ENCODE measurements around the gene CMSS1. TPM values are rescaled to one million over a fixed set of nuclear protein-coding genes. Genes with fewer than 3 reads are reported as not detected.
"Not testable (repeated sequence)": the region's sequence is repeated elsewhere in the genome, so short reads cannot be mapped to it uniquely, and the experiment has no call there.

Gene CMSS1
- total RNA-seq, 1 donor from 2014 or later: 9.2 TPM

- no peak for TF ChIP-seq CTCF (IDR thresholded peaks at IDR 0.05)
- no peak overlapping the region for H3K4me3 ChIP-seq
- intact Hi-C loops (cut with DNase I): loop anchor here (5.0 kb wide), 1 partner anchor 205 kb away; no protein-coding TSS in a partner anchor
- peaks cover 6 to 28% of the 10 kb centered on the region in 2 donors for H3K4me1 ChIP-seq
- H3K9me3 ChIP-seq: no peaks in the 10 kb centered on the region
- H3K27me3 ChIP-seq: no peaks in the 10 kb centered on the region
- no peak for DNase-seq (ENCODE audit: low spot score in 2 of 2)
- H3K36me3 ChIP-seq: no peaks in the 10 kb centered on the region
- H3K27ac ChIP-seq: peak overlapping the region; percentile 47 to 89
These were observed 229.9 kb downstream of the CMSS1 start for GRCh38 chr3:100047455-100048141.

DNA sequence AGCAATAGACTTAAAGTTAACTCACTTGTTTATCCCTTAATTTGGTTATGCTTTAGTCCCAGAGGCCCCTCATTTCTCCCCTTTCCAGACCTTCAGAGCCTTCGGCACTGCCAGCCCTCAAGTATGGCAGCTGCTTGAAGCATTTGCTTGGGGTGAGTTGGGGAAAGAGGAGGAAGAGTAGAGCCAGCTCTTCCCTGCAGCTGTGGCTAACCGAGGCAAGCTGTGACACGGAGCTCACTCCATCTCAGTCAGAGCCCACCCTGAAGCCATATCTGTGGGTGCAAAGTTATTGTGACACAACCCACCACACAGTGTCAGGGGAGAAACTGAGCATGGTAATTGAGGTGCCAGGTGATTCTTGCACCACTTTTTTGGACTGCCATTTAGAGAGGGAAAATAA lies 230.6 kb downstream of the CMSS1 start:
- Histone ChIP-seq H3K36me3 (no peaks in the 10 kb centered on the region), H3K27ac (peak overlapping the region; percentile 47 to 89), H3K4me3 (no peak overlapping the region), H3K9me3 (no peaks in the 10 kb centered on the region), H3K27me3 (no peaks in the 10 kb centered on the region), H3K4me1 (peaks cover 0 to 22% of the 10 kb centered on the region in 2 donors)
- no peak for DNase-seq (ENCODE audit: low spot score in 2 of 2)
- TF ChIP-seq CTCF (IDR thresholded peaks at IDR 0.05): no peak
- intact Hi-C loops (cut with DNase I): loop anchor here (5.0 kb wide), 1 partner anchor 204 kb away; no protein-coding TSS in a partner anchor

GRCh38 chr3:100051513-100051912 lies 233.9 kb downstream of the CMSS1 start:
- intact Hi-C loops (cut with DNase I): not testable (repeated sequence)

DNA sequence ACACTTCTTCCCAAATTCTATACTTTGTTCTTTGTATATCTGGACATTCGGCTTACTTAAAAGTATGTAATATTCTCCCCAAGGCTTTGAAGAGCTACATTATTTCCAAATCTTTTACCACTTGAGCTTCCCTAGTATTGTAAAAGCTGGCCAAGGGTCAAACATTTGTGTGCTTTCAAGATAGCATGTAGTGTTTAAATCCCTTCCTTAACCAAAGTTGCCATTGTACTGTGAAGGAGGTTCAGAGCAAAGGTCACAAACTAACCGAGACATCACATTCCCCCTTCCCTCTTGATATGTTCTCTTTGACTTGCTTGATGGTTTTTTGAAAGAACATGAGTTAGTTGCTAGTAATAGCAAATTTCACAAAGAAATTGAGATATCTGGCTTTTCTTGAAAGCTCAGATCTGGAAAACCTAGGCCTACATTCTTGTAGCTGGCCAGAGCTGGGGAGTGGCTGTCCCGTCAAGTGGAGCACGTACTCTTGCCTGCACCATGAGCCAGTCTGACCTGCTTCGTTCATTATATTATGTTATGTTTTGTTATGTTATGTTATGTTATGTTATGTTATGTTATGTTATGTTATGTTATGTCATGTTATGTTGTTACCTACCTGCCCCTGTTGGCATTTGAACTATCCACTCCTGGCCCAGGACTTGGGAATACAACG lies 236.4 kb downstream of the CMSS1 start:
- Histone ChIP-seq H3K4me3 (no peak overlapping the region), H3K27ac (peak overlapping the region; percentile 15 to 68), H3K9me3 (no peaks in the 10 kb centered on the region), H3K4me1 (peaks cover 0 to 8% of the 10 kb centered on the region in 2 donors), H3K36me3 (no peaks in the 10 kb centered on the region), H3K27me3 (no peaks in the 10 kb centered on the region)
- no peak for DNase-seq (ENCODE audit: low spot score in 2 of 2)
- no peak for TF ChIP-seq CTCF (IDR thresholded peaks at IDR 0.05)
- intact Hi-C loops (cut with DNase I): no loop called here

More at GRCh38 chr3:100051513-100051912, 233.9 kb downstream of the CMSS1 start:
- DNase-seq (ENCODE audit: low spot score in 2 of 2); H3K36me3 ChIP-seq; H3K27ac ChIP-seq; H3K4me3 ChIP-seq; H3K9me3 ChIP-seq; H3K27me3 ChIP-seq: not testable (repeated sequence)
- peaks cover 0 to 12% of the 10 kb centered on the region in 2 donors for H3K4me1 ChIP-seq

GRCh38 chr3:100057716-100058575 lies 240.3 kb downstream of the CMSS1 start:
- intact Hi-C loops (cut with DNase I): loop anchor here (2.0 kb wide), 1 partner anchor 13 kb away; no protein-coding TSS in a partner anchor
- no peaks in the 10 kb centered on the region for H3K27me3 ChIP-seq

More at GRCh38 chr3:100057716-100058575, 240.3 kb downstream of the CMSS1 start:
- Histone ChIP-seq H3K36me3 (no peaks in the 10 kb centered on the region), H3K4me1 (peaks cover 0 to 17% of the 10 kb centered on the region in 2 donors), H3K27ac (peak overlapping the region; percentile 22 to 37), H3K9me3 (no peaks in the 10 kb centered on the region), H3K4me3 (no peak overlapping the region)
- TF ChIP-seq CTCF (IDR thresholded peaks at IDR 0.05): peak in 1 of 3 experiments; percentile 25
- no peak for DNase-seq (ENCODE audit: low spot score in 2 of 2)

Measured in ascending aorta (tissue), 2 donors.